ENCODE data around the gene CCDC86.

The CCDC86 gene

GRCh38 chr11:60889869-60890311 lies 48.0 kb downstream of the CCDC86 start:
- H3K4me1 ChIP-seq (ENCODE audit: insufficient read depth, low read length): no peaks in the 10 kb centered on the region
- no peak overlapping the region for H3K4me3 ChIP-seq (ENCODE audit: low read length)
- peaks cover 51% of the 10 kb centered on the region for H3K36me3 ChIP-seq (ENCODE audit: insufficient read depth, low read length)
- no peaks in the 10 kb centered on the region for H3K27me3 ChIP-seq (ENCODE audit: insufficient read depth, low read length)
- 83% methylated on average over 6 of the region's 6 CpGs for WGBS
- H3K9ac ChIP-seq (ENCODE audit: low read depth, low read length): no peak overlapping the region
- H3K9me3 ChIP-seq (ENCODE audit: insufficient read depth, low read depth, low read length): no peaks in the 10 kb centered on the region
- H3K27ac ChIP-seq (ENCODE audit: low read depth, low read length): no peak overlapping the region

GRCh38 chr11:60890696-60891095 lies 48.8 kb downstream of the CCDC86 start:
- WGBS: 94% methylated on average over 4 of the region's 5 CpGs
- no peaks in the 10 kb centered on the region for H3K9me3 ChIP-seq (ENCODE audit: insufficient read depth, low read depth, low read length)
- H3K4me3 ChIP-seq (ENCODE audit: low read length): no peak overlapping the region
- peaks cover 60% of the 10 kb centered on the region for H3K36me3 ChIP-seq (ENCODE audit: insufficient read depth, low read length)
- H3K27me3 ChIP-seq (ENCODE audit: insufficient read depth, low read length): no peaks in the 10 kb centered on the region
- no peak overlapping the region for H3K9ac ChIP-seq (ENCODE audit: low read depth, low read length)
- H3K27ac ChIP-seq (ENCODE audit: low read depth, low read length): no peak overlapping the region
- no peaks in the 10 kb centered on the region for H3K4me1 ChIP-seq (ENCODE audit: insufficient read depth, low read length)

GRCh38 chr11:60891103-60891741 lies 49.3 kb downstream of the CCDC86 start:
- Histone ChIP-seq H3K36me3 (ENCODE audit: insufficient read depth, low read length) (peaks cover 65% of the 10 kb centered on the region), H3K27ac (ENCODE audit: low read depth, low read length) (no peak overlapping the region)
- WGBS: 97% methylated on average over 7 of the region's 7 CpGs

DNA sequence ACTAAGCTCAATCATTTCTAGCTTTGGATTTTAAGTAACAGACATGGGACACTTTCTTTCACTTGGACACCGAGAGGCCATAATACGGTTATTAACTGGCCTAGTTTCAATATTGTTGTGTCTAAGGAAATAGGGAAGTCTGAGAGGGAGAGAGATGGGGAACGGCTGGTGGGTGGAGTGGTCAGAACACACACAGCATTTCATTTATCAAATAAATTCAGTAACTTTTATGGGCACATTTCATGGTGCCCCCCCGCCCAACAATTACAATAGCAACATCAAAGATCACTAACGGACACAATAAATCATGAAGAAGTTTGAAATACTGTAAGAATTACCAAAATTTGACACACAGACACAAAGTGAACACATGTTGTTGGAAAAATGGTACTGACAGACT lies 53.8 kb downstream of the CCDC86 start:
- H3K4me3 ChIP-seq (ENCODE audit: low read length): no peak overlapping the region
- 99% methylated on average over 4 of the region's 5 CpGs for WGBS

More at GRCh38 chr11:60891103-60891741, 49.3 kb downstream of the CCDC86 start:
- no peak overlapping the region for H3K9ac ChIP-seq (ENCODE audit: low read depth, low read length)
- no peaks in the 10 kb centered on the region for H3K4me1 ChIP-seq (ENCODE audit: insufficient read depth, low read length)
- H3K4me3 ChIP-seq (ENCODE audit: low read length): no peak overlapping the region
- no peaks in the 10 kb centered on the region for H3K27me3 ChIP-seq (ENCODE audit: insufficient read depth, low read length)
- no peaks in the 10 kb centered on the region for H3K9me3 ChIP-seq (ENCODE audit: insufficient read depth, low read depth, low read length)

GRCh38 chr11:60897496-60897895 lies 55.6 kb downstream of the CCDC86 start:
- Histone ChIP-seq H3K27ac (ENCODE audit: low read depth, low read length) (no peak overlapping the region), H3K27me3 (ENCODE audit: insufficient read depth, low read length) (no peaks in the 10 kb centered on the region), H3K9me3 (ENCODE audit: insufficient read depth, low read depth, low read length) (no peaks in the 10 kb centered on the region), H3K9ac (ENCODE audit: low read depth, low read length) (no peak overlapping the region), H3K4me1 (ENCODE audit: insufficient read depth, low read length) (no peaks in the 10 kb centered on the region), H3K36me3 (ENCODE audit: insufficient read depth, low read length) (peaks cover 98% of the 10 kb centered on the region), H3K4me3 (ENCODE audit: low read length) (no peak overlapping the region)
- 94% methylated on average over 4 of the region's 4 CpGs for WGBS

More for the DNA sequence above, 53.8 kb downstream of the CCDC86 start:
- peaks cover 96% of the 10 kb centered on the region for H3K36me3 ChIP-seq (ENCODE audit: insufficient read depth, low read length)
- no peaks in the 10 kb centered on the region for H3K27me3 ChIP-seq (ENCODE audit: insufficient read depth, low read length)
- H3K4me1 ChIP-seq (ENCODE audit: insufficient read depth, low read length): no peaks in the 10 kb centered on the region
- H3K27ac ChIP-seq (ENCODE audit: low read depth, low read length): no peak overlapping the region
- H3K9ac ChIP-seq (ENCODE audit: low read depth, low read length): no peak overlapping the region
- H3K9me3 ChIP-seq (ENCODE audit: insufficient read depth, low read depth, low read length): no peaks in the 10 kb centered on the region

DNA sequence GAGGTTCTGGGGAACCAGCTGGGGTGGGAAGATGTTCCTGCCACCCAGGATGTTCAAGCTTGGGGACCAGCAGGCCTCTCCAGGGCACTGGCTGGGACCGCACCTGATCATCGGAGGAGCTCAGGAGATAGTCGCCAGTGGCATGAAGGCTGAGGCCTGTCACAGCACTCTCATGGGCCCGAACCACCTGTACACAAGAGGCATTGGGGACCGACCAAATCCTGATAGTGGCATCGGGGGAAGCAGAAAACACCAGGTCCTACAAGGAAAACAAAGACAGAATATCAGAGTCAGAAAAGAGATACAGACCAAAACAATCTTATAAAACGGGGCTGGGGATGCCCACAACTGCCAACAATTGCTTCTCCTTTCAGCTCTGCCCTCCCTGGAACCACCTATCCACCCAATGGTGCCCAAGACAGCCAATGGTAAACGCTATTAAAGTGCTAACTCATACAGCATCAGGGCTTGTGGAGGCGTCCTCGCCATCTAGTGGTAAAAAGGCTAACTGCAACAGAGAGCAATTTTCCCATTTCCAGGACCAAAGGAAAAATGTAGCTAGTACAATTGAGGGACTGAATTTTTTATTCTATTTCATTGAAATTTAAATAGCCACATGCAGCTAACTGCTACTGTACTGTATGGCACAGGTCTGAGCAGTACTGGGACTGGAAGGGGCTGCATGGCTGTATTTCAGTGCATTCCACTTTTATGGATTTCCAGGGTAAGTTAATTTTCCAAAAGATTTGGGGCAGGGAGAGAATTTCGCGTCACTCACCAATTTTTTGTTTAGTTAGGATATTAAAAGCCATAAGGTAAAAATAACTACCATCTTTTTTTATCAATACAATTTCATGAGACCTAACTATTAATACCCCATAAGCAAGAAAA lies 57.4 kb downstream of the CCDC86 start:
- Histone ChIP-seq H3K27ac (ENCODE audit: low read depth, low read length) (no peak overlapping the region; the same call in 1 of the 2 replicates), H3K36me3 (ENCODE audit: insufficient read depth, low read length) (peaks cover 99% of the 10 kb centered on the region), H3K9me3 (ENCODE audit: insufficient read depth, low read depth, low read length) (no peaks in the 10 kb centered on the region), H3K4me1 (ENCODE audit: insufficient read depth, low read length) (no peaks in the 10 kb centered on the region), H3K27me3 (ENCODE audit: insufficient read depth, low read length) (no peaks in the 10 kb centered on the region), H3K4me3 (ENCODE audit: low read length) (no peak overlapping the region), H3K9ac (ENCODE audit: low read depth, low read length) (no peak overlapping the region)
- WGBS: 64% methylated on average over 10 of the region's 12 CpGs

DNA sequence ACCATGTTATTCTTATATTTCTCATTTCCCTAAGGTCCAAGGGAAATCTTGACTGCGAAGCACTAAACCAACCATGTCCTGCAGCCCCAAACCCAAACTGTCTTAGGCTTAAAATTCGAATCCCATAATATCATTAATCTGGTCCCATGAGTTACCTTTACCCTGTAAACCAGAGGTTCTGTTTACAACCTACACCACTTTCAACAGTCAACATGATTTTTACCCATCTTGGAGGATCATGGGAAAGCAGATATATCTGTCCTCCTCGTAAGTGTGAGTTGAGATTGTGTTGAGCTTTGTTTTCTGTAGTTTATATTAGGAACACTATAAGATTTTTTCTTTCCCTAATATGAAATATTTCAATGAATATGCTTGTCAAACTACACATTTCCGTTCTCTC lies 58.1 kb downstream of the CCDC86 start:
- WGBS: 75% methylated on average over 3 of the region's 4 CpGs
- H3K27ac ChIP-seq (ENCODE audit: low read depth, low read length): no peak overlapping the region
- peaks cover 3% of the 10 kb centered on the region for H3K4me1 ChIP-seq (ENCODE audit: insufficient read depth, low read length)
- H3K9me3 ChIP-seq (ENCODE audit: insufficient read depth, low read depth, low read length): no peaks in the 10 kb centered on the region
- H3K9ac ChIP-seq (ENCODE audit: low read depth, low read length): no peak overlapping the region
- H3K27me3 ChIP-seq (ENCODE audit: insufficient read depth, low read length): no peaks in the 10 kb centered on the region
- peaks cover 94% of the 10 kb centered on the region for H3K36me3 ChIP-seq (ENCODE audit: insufficient read depth, low read length)
- no peak overlapping the region for H3K4me3 ChIP-seq (ENCODE audit: low read length)

Measured in HUES64 (cell line).